HG03064 (cell line): ENCODE measurements around the gene GRM4.

Experiments used
- ATAC-seq: cut with Tn5 transposase; IDR thresholded peaks from one replicate; pipeline ENCODE4 v1.9.1; 2021; ENCODE audit warnings: low read depth; ENCODE audit not compliant: unreplicated experiment

Gene GRM4

DNA sequence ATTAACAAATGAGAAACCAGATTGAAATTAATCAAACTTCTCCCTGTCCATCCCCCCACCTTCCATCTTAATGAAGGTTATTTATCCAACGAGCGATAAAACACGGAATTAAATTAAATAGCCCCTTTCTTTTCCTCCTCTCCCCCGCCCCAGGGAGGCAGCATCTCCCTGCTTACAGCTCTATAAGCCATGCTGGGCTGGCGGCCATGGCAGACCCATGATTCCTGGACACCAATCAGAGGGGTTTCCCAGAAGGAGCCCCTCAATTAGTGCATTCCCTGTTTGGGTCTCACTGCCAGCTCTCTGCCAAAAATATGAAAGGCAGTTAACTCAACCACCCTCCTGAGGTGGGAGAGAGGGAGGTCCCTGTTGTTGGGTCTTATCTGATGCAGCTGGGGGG lies 33.8 kb downstream of the GRM4 start:
- no peak for ATAC-seq

- ATAC-seq: no peak
These were observed 35.3 kb downstream of the GRM4 start for GRCh38 chr6:34110610-34111009.

- ATAC-seq: no peak
These were observed 37.7 kb downstream of the GRM4 start for GRCh38 chr6:34108176-34108575.

DNA sequence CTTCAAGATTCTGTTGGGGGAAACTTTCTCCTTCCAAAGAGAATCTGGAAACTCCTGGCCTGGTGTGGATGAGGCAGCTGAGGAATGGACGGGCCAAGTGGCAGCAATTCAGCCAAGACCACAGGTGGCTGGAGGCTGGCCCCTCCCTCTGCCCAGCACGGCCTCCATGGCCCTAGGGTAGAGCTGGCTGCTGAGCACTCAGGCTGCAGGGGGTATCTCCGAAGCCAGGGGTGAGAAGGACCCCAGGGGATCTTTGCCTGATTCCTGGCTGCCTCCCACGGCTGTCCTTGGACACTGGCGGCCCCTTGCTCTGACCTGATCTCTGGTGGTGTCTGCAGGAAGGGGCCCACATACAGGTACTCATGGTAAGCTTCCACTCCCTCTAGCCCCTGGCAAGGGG lies 39.0 kb downstream of the GRM4 start:
- ATAC-seq: no peak

- no peak for ATAC-seq
These were observed 39.5 kb downstream of the GRM4 start for GRCh38 chr6:34106421-34106820.

DNA sequence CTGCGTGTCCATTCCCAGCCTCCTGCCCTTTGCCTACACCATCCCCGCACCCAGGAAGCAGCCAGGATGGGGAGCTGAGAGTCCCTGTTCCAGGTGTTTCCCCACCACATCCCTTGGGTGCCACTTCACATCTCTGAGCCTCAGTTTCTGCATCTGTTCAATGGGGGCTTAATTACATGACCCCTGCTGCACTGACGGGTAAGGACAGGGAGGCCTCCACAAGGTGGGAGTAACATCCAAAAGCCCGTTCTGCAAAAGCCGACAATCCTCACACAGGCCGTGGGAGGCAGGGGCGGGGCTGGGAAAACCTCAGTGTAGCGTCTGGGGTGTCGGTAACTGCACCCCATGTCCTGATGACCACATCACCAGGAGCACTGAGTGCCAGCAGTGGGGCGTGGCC lies 41.3 kb downstream of the GRM4 start:
- ATAC-seq: no peak

- ATAC-seq: no peak
These were observed 41.7 kb downstream of the GRM4 start for GRCh38 chr6:34104186-34104585.

DNA sequence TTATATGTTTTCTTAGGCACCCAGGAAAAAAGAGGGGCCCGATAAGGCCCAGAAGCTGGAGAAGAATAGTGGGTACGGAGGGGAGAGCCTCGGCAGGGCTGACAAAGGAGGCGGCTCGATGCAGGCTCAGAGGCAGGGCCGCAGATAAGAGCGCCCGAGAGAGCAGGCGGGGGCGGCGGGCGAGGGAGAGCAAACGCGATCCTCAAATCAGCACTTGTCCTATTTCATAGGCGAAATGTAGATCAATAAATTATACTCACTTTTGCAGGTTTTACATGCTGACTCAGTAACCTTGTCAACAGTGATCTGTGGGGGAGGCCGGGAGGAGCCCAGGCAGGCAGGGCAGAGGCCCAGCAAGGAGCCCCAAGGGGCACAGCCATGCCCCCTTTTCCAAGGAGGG lies 42.6 kb downstream of the GRM4 start:
- no peak for ATAC-seq

- ATAC-seq: no peak
These were observed 43.2 kb downstream of the GRM4 start for GRCh38 chr6:34102696-34103095.

- ATAC-seq: no peak
These were observed 43.7 kb downstream of the GRM4 start for GRCh38 chr6:34102099-34102656.

DNA sequence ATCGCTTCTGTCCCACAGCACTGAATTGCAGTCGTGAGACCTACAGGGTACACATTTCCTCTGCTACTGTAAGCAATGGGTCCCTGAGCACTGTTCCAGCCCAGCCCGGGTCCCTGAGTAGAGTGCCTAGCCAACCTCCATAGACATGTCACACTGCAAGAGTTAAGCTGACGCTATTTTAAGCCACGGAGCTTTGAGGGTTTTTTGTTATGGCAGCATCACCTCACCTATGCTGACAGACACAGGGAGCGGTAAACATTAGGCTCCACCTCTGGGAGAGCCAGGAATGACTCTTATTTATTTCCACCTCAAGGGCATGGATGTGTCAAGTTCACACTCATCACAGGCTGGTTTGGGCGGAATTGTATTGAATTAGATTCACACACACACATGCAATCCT lies 45.1 kb downstream of the GRM4 start:
- ATAC-seq: no peak

GRCh38 chr6:34099878-34100277 lies 46.0 kb downstream of the GRM4 start:
- no peak for ATAC-seq

GRCh38 chr6:34098045-34098936 lies 47.6 kb downstream of the GRM4 start:
- no peak for ATAC-seq

- no peak for ATAC-seq
These were observed 49.1 kb downstream of the GRM4 start for GRCh38 chr6:34096814-34097213.

DNA sequence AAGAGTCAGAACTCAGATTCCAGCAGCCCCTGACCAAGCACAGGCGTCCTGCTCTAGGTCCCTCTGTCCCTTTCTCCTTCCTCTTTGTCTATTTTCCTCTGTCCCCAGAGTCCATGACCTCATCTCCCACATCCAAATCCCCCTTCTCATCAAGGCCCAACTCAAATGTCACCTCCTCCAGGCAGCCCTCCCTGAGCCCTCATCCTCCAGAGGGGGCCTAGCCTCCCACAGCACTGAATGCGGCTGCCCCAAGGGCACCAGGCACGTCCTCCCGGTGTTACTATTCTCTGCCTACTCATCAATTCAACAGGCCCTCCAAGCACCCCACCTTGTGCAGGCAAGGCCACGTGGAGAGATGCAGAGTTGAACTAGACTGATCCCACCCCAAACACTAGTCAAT lies 49.7 kb downstream of the GRM4 start:
- no peak for ATAC-seq

DNA sequence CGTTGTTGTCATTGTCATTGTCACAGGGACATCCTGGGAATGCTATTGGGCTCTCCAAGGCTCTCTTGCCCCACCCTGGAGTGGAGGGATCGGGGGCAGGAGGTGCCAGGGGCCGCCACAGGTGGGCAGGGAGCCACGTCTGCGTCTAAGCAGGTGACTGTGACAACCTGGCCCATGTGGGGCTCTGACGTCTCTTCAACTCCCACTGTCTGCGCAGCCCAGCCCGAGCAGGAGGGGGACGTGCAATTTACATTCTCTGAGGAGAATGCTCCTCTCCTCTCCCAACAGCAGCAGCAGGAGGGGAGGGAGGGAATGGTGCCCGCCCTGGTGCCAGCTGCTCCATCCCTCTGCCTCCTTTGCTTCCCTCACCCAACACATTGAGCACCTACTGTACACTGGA lies 50.1 kb downstream of the GRM4 start:
- ATAC-seq: no peak

- no peak for ATAC-seq
These were observed 50.8 kb downstream of the GRM4 start for GRCh38 chr6:34095136-34095505.

GRCh38 chr6:34094474-34095135 lies 51.3 kb downstream of the GRM4 start:
- ATAC-seq: no peak

GRCh38 chr6:34093854-34094430 lies 51.9 kb downstream of the GRM4 start:
- no peak for ATAC-seq

GRCh38 chr6:34093206-34093605 lies 52.7 kb downstream of the GRM4 start:
- no peak for ATAC-seq

DNA sequence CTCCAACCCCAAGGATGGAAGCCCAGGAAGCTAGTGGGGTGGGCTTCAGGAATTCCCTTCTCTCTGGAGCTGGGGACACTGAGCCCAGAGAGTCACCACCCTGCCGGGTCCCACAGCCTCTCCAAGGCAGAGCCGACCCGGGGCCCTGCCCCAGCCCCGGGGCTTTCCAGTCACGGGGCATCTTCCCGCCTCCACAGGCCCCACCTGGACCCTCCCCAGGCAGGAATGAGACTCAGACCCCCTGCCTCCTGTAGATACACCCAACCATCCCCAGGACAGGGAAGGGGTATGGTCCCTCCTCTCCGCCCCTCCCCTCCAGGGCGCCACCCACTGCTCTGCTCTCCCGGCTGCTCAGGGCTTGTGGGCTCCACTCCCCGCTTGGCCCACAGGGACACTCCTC lies 53.3 kb downstream of the GRM4 start:
- no peak for ATAC-seq
